ENCODE results near the gene ATOSB.
A peak's percentile ranks its signal among the peaks of the same experiment; 100 is the strongest.

ATOSB gene

DNA sequence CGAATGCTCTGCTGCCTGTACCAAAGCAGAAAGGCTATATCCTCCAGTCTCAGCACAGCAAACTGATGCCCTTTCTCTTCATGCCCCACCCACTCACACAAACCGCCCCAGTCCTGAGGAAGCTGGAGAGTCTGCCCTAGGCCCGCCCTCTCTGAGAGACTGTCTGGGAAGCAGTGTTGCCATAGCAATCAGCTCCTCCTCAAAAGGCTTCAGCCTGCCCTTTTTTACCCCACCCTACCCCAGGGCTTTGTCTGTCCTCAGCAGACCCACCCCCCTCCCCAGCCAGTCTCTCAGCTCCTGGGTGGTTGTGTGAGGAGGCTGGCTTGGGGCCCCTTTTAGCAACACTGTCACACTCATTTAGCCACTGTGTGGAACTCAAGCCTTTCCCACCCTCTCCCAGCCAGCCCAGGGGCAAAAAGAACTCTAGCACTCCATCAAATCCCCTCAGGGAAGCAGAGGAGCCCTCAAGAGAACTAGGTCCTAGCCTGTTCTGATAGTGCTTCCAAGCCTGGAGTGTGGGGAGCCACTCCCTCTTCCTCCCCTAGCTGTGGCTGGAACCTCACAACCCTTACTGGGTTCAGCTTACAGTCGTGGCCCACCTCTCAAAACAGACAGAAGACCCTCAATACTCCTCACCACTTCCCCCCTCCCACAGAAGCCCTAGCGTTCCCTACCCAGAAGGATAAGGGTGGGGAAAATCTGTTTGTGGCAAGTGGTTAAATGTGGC is 1.4 kb downstream of the ATOSB start:
- peak; percentile 92 for DNase-seq

GRCh38 chr9:35112257-35113020 is 3.2 kb downstream of the ATOSB start:
- DNase-seq = peak; percentile 79

- DNase-seq = peak; percentile 98
Measured at GRCh38 chr9:35111001-35111933, 4.4 kb downstream of the ATOSB start.

DNA sequence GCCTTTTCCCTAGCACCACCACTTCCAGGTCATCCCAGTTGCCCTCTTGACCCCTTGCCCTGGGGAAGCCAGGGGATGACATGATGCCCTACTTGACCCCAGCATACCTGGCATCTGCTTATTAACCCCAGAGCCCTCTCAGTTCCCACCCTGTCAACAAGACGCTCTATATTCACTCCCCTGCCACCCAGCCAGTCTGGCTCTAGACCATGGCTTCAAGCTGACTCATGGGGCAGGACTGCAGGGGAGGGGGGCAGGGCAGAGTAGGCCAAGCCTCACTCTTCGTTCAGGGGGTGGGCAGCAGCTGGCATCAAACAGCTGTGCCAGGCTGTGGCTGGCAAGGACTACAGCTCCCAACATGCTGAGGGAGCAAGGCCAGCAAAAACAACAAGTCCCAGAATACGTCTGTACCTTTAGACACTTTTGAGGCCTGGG is 5.3 kb downstream of the ATOSB start:
- no peak for DNase-seq

- DNase-seq = no peak
Measured at GRCh38 chr9:35108946-35109575, 6.6 kb downstream of the ATOSB start.

- DNase-seq = no peak
Measured at GRCh38 chr9:35108461-35108860, 7.2 kb downstream of the ATOSB start.

GRCh38 chr9:35107297-35108290 is 8.1 kb downstream of the ATOSB start:
- no peak for DNase-seq

- no peak for DNase-seq
Measured at GRCh38 chr9:35106343-35106730, 9.3 kb downstream of the ATOSB start.

- DNase-seq = no peak
Measured at GRCh38 chr9:35105571-35106342, 9.9 kb downstream of the ATOSB start.

GRCh38 chr9:35105126-35105525 is 10.5 kb downstream of the ATOSB start:
- no peak for DNase-seq

GRCh38 chr9:35104586-35104985 is 11.1 kb downstream of the ATOSB start:
- DNase-seq = no peak

DNA sequence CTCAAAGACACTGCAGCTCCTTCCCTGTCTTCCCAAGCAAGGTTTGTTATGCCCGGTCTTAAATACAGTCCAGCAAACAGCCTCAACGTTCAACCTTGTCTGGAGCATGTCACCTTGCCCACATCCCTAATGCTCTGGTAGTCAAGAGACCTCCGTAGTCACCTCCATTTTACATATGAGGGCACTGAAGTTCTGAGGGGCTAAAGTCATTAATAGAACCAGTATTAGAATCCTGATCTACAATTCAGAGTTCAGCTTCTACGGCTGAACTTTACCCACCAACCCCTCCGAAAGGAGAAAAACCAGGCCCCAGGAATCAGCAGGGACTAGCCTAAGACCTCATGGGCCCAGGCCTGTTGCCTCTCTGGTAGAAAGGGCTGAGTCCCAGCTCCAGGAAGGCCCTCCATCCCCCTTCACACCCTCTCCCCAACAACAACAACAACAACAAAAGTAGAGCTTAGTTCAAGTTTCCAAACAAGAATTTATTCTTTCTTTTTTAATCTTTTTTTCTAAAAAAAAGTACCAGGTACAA is 11.9 kb downstream of the ATOSB start:
- DNase-seq = no peak

GRCh38 chr9:35102769-35103659 is 12.6 kb downstream of the ATOSB start, which contains the start of gene STOML2:
Gene STOML2, minus strand, starts transcription at chr9:35103131. Its CDS starts 37 bp downstream, at chr9:35103094.
- peak; percentile 95 for DNase-seq

DNA sequence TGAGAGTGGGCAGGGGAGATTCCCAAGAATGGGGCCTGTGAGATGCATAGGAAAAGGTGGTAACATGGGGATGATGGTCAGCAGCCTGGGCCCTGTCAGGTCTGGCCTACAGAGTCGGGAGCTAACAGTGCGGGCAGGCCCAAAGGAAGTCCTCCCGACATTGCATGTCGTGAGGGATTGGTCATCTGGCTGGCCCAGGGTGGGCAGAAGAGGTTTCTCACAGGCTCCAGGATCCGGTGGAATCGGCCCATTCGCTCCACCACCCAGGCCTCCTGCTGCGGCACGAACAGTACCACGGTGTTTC is 13.2 kb downstream of the ATOSB start:
- DNase-seq = no peak

GRCh38 chr9:35097573-35097972 is 18.1 kb downstream of the ATOSB start:
- no peak for DNase-seq

- DNase-seq = peak; percentile 90
Measured at GRCh38 chr9:35096035-35096849, 19.4 kb downstream of the ATOSB start, which contains the start of gene PIGO. Gene PIGO, minus strand, starts transcription at chr9:35096591. Its CDS starts 1,026 bp downstream, at chr9:35095565.

DNA sequence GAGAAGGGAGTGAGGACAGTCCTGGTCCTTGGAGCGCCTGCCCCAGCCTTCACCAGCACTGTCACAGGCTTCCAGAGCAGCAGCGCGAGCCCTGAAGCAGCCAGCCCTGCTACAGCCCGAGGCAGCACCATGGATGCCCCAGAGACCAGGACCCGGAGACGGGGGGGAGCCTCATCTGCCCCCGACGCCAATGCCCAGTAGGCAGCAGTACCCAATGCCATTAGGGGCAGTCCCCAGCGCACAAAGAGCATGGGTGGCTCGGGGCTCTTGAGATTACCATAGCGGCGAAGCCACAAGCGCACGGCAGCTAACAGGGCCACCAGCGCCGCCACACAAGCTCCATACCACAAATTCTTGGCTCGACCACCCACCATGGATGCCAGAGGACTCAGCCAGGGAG is 24.1 kb downstream of the ATOSB start:
- DNase-seq = no peak

- no peak for DNase-seq
Measured at GRCh38 chr9:35089434-35089833, 26.2 kb downstream of the ATOSB start.

Data from CD4-positive, alpha-beta T cell treated with Interleukin-15 for 1 hour (primary cell).